Dedifferentiated amniotic fluid mesenchymal stem cell (primary cell): ENCODE results near the gene CEP135.

Experiments used
- DNase-seq: peaks from one replicate; pipeline ENCODE4 v3.0.0-alpha.2; 2016; ENCODE audit errors: extremely low spot score

Gene CEP135

GRCh38 chr4:56007154-56007553 lies 58.4 kb downstream of the CEP135 start:
- DNase-seq: no peak

- no peak for DNase-seq
Observed at GRCh38 chr4:56008206-56008605, 59.5 kb downstream of the CEP135 start.

- no peak for DNase-seq
Observed at GRCh38 chr4:56026596-56026995, 77.9 kb downstream of the CEP135 start.

- no peak for DNase-seq
Observed at GRCh38 chr4:56028165-56028564, 79.4 kb downstream of the CEP135 start.

- no peak for DNase-seq
Observed at GRCh38 chr4:56038487-56039162, 89.9 kb downstream of the CEP135 start.

GRCh38 chr4:56040842-56041241 lies 92.1 kb downstream of the CEP135 start:
- no peak for DNase-seq

- no peak for DNase-seq
Observed at GRCh38 chr4:56042225-56042624, 93.5 kb downstream of the CEP135 start.

GRCh38 chr4:56048383-56048701 lies 99.6 kb downstream of the CEP135 start:
- no peak for DNase-seq

GRCh38 chr4:56048702-56049431 lies 100.1 kb downstream of the CEP135 start:
- peak; percentile 38 for DNase-seq

- no peak for DNase-seq
Observed at GRCh38 chr4:56050625-56051024, 101.9 kb downstream of the CEP135 start.

- no peak for DNase-seq
Observed at GRCh38 chr4:56051029-56051709, 102.4 kb downstream of the CEP135 start.

GRCh38 chr4:56051710-56052075 lies 102.9 kb downstream of the CEP135 start:
- DNase-seq: no peak

GRCh38 chr4:56052481-56052880 lies 103.7 kb downstream of the CEP135 start:
- DNase-seq: no peak

- DNase-seq: no peak
Observed at GRCh38 chr4:56052966-56053365, 104.2 kb downstream of the CEP135 start.

GRCh38 chr4:56055027-56055977 lies 106.6 kb downstream of the CEP135 start:
- no peak for DNase-seq

GRCh38 chr4:56055991-56056390 lies 107.2 kb downstream of the CEP135 start:
- DNase-seq: no peak

- DNase-seq: no peak
Observed at GRCh38 chr4:56058555-56058954, 109.8 kb downstream of the CEP135 start.

- DNase-seq: no peak
Observed at GRCh38 chr4:56060036-56060435, 111.3 kb downstream of the CEP135 start.

GRCh38 chr4:56062106-56062505 lies 113.4 kb downstream of the CEP135 start:
- DNase-seq: no peak

- no peak for DNase-seq
Observed at GRCh38 chr4:56062526-56063145, 113.9 kb downstream of the CEP135 start.

- no peak for DNase-seq
Observed at GRCh38 chr4:56066493-56066892, 117.7 kb downstream of the CEP135 start.

- DNase-seq: no peak
Observed at GRCh38 chr4:56067826-56068225, 119.1 kb downstream of the CEP135 start.
